Stomach (tissue), 4 donors: ENCODE data around the gene DENND4C.

ENCODE experiments used
- CTCF ChIP-seq, 7 experiments: fragments of 450-650 bp in 4 of 7; fragments of 200-600 bp in 3 of 7; sonication (generic) in 3 of 7; IDR thresholded peaks; one replicate each; pipeline ENCODE4 v1.5.1; 2016 to 2019; ENCODE audit warnings: antibody characterized with exemption in 7 of 7, control low read depth in 2 of 7, mild to moderate bottlenecking in 1 of 7
- POLR2A ChIP-seq, 4 donors: fragments of 450-650 bp; IDR thresholded peaks; one replicate each; pipeline ENCODE4 v1.6.1; 2016; ENCODE audit warnings: antibody characterized with exemption in 4 of 4, control low read depth in 2 of 4, mild to moderate bottlenecking in 1 of 4, moderate library complexity in 1 of 4
- POLR2AphosphoS5 ChIP-seq, 3 donors: sonication (generic); formaldehyde crosslinking; IDR thresholded peaks; one replicate each; pipeline ENCODE4 v1.6.1; 2016; ENCODE audit warnings: antibody characterized with exemption in 3 of 3

DNA sequence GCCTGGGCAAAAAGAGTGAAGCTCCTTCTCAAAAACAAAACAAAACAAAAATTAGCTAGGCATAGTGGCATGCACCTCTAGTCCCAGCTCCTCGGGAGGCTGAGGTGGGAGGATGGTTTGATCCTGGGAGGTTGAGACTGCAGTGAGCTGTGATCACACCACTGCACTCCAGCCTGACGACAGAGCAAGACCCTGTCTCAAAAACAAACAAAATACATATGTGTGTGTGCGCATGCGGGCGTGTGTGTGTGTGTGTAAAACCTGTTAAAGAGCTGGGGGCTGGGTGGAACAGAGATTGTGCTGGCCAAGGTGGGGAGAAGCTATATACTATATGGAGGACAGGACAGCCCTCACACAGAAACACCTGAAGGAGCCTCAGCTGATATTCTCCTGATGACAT lies 27.4 kb upstream of the DENND4C start:
- TF ChIP-seq CTCF (IDR thresholded peaks at IDR 0.05), result no peak
- TF ChIP-seq POLR2A (IDR thresholded peaks at IDR 0.05), result no peak
- no peak for TF ChIP-seq POLR2AphosphoS5 (IDR thresholded peaks at IDR 0.05)
